HL-60 (cell line): ENCODE measurements around the gene SLC12A8.

Experiments used
- DNase-seq, 2 experiments: peaks; one replicate each; pipeline ENCODE4 v3.0.0-alpha.2; 2010 to 2020; ENCODE audit warnings: low read depth in 1 of 2, low spot score in 1 of 2
- H3K27ac ChIP-seq: fragments of 250-450 bp; sonication (Bioruptor Pico); replicated peaks from 2 replicates; pipeline ENCODE4 v1.5.1; 2020; ENCODE audit warnings: mild to moderate bottlenecking, moderate library complexity
- H3K27me3 ChIP-seq: fragments of 250-450 bp; sonication (Bioruptor Pico); 2 replicates; pipeline ENCODE4 v1.5.1; 2021; ENCODE audit warnings: mild to moderate bottlenecking, moderate library complexity; ENCODE audit not compliant: insufficient read depth, poor library complexity, severe bottlenecking
- H3K4me3 ChIP-seq: replicated peaks from 2 replicates; pipeline ENCODE4 v1.5.1; 2011; ENCODE audit warnings: mild to moderate bottlenecking, control low read depth, low read length; ENCODE audit not compliant: insufficient read depth
- CTCF ChIP-seq: IDR thresholded peaks from one replicate; pipeline ENCODE4 v1.5.1; 2011; ENCODE audit warnings: low read length, control low read depth, inconsistent platforms; ENCODE audit not compliant: insufficient read depth
- GABPA ChIP-seq: IDR thresholded peaks from 2 replicates; pipeline ENCODE4 v1.6.1; 2012; ENCODE audit warnings: low read depth
- POLR2AphosphoS5 ChIP-seq: IDR thresholded peaks from 2 replicates; pipeline ENCODE4 v1.6.1; 2012; ENCODE audit warnings: low read depth
- REST ChIP-seq: IDR thresholded peaks from 2 replicates; pipeline ENCODE4 v1.6.1; 2012; ENCODE audit warnings: low read depth; ENCODE audit not compliant: insufficient replicate concordance
- SPI1 ChIP-seq: IDR thresholded peaks from 2 replicates; pipeline ENCODE4 v1.6.1; 2012; ENCODE audit warnings: low read depth, mild to moderate bottlenecking, borderline replicate concordance

Gene SLC12A8

GRCh38 chr3:125140011-125140817 lies 72.3 kb downstream of the SLC12A8 start:
- TF ChIP-seq GABPA (no peak), CTCF (no peak), REST (no peak), SPI1 (no peak), POLR2AphosphoS5 (no peak)
- peaks cover 3% of the 10 kb centered on the region for H3K27me3 ChIP-seq
- no peak overlapping the region for H3K27ac ChIP-seq
- no peak for DNase-seq
- H3K4me3 ChIP-seq, result no peak overlapping the region

GRCh38 chr3:125139386-125139785 lies 73.2 kb downstream of the SLC12A8 start:
- Histone ChIP-seq H3K4me3 (no peak overlapping the region), H3K27me3 (peaks cover 3% of the 10 kb centered on the region), H3K27ac (no peak overlapping the region)
- TF ChIP-seq POLR2AphosphoS5 (no peak), SPI1 (no peak)
- DNase-seq, result no peak

- H3K4me3 ChIP-seq, result no peak overlapping the region
- DNase-seq, result no peak
- TF ChIP-seq SPI1 (no peak), GABPA (no peak), CTCF (no peak), REST (no peak), POLR2AphosphoS5 (no peak)
- peaks cover 3% of the 10 kb centered on the region for H3K27me3 ChIP-seq
- H3K27ac ChIP-seq, result no peak overlapping the region
Measured at GRCh38 chr3:125137358-125138033, 75.1 kb downstream of the SLC12A8 start.

GRCh38 chr3:125136966-125137357 lies 75.6 kb downstream of the SLC12A8 start:
- DNase-seq, result no peak
- no peak overlapping the region for H3K27ac ChIP-seq
- TF ChIP-seq CTCF (no peak), REST (no peak), POLR2AphosphoS5 (no peak), GABPA (no peak), SPI1 (no peak)

More at GRCh38 chr3:125136966-125137357, 75.6 kb downstream of the SLC12A8 start:
- peaks cover under 1% of the 10 kb centered on the region for H3K27me3 ChIP-seq
- H3K4me3 ChIP-seq, result no peak overlapping the region
